Forelimb muscle (tissue), 1 donor: Measurements from ENCODE around the gene TAF11L12. TPM values are rescaled to one million over a fixed set of nuclear protein-coding genes. Genes with fewer than 3 reads are reported as not detected.
"Not testable (repeated sequence)": the region's sequence is repeated elsewhere in the genome, so short reads cannot be mapped to it uniquely, and the experiment has no call there.

ENCODE experiments used
- DNase-seq: peaks from one replicate; pipeline ENCODE4 v3.0.0-alpha.2; 2013; ENCODE audit warnings: low read depth
- polyA plus RNA-seq: library from polyadenylated mRNA; unstranded; fragments of 120-200 nt; gene quantifications from one replicate; pipeline ENCODE4 v1.2.1, GENCODE V29; 2013; ENCODE audit not compliant: insufficient read length

TAF11L12 gene
- not detected for polyA plus RNA-seq

GRCh38 chr5:17610092-17610491 is at the start of gene TAF11L12:
TAF11L12 (plus strand) TSS chr5:17610392.
- DNase-seq, result not testable (repeated sequence)

DNA sequence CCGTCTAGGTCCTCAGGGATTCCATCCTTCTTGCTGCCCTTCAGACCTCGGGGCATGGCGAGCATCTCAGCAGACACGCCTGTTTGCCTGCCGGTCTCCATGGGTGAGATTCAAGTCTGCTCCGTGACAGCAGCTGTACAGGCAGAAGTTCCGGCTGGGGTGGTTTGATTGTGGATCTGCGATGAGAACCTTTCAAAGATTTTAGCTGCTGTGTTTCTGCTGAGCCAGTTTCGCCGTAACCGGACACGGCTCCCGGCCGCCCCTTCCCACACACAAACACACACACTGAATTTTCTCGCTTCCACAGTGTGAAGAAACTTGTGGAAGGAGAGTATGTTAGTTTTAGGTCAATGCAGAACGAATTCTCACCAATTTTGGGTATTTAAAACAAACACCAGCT is 24.5 kb upstream of the TAF11L12 start, which contains the start of gene TAF11L7:
Gene TAF11L7 (minus strand): TSS at position 101 of the 400 bp plus-strand sequence.
- DNase-seq, result not testable (repeated sequence)

DNA sequence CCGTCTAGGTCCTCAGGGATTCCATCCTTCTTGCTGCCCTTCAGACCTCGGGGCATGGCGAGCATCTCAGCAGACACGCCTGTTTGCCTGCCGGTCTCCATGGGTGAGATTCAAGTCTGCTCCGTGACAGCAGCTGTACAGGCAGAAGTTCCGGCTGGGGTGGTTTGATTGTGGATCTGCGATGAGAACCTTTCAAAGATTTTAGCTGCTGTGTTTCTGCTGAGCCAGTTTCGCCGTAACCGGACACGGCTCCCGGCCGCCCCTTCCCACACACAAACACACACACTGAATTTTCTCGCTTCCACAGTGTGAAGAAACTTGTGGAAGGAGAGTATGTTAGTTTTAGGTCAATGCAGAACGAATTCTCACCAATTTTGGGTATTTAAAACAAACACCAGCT is 19.3 kb upstream of the TAF11L12 start, which contains the start of gene TAF11L8:
Gene TAF11L8 (minus strand): TSS at position 101 of the 400 bp plus-strand sequence.
- not testable (repeated sequence) for DNase-seq

DNA sequence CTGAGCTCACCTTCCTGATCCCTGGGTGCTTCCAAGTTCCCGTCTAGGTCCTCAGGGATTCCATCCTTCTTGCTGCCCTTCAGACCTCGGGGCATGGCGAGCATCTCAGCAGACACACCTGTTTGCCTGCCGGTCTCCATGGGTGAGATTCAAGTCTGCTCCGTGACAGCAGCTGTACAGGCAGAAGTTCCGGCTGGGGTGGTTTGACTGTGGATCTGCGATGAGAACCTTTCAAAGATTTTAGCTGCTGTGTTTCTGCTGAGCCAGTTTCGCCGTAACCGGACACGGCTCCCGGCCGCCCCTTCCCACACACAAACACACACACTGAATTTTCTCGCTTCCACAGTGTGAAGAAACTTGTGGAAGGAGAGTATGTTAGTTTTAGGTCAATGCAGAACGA is 15.9 kb upstream of the TAF11L12 start, which contains the start of gene TAF11L9:
Gene TAF11L9 (minus strand): TSS at position 140 of the 400 bp plus-strand sequence.
- not testable (repeated sequence) for DNase-seq

DNA sequence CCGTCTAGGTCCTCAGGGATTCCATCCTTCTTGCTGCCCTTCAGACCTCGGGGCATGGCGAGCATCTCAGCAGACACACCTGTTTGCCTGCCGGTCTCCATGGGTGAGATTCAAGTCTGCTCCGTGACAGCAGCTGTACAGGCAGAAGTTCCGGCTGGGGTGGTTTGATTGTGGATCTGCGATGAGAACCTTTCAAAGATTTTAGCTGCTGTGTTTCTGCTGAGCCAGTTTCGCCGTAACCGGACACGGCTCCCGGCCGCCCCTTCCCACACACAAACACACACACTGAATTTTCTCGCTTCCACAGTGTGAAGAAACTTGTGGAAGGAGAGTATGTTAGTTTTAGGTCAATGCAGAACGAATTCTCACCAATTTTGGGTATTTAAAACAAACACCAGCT is 12.5 kb upstream of the TAF11L12 start, which contains the start of gene TAF11L10:
Gene TAF11L10 (minus strand): TSS at position 101 of the 400 bp plus-strand sequence.
- DNase-seq, result not testable (repeated sequence)

- not testable (repeated sequence) for DNase-seq
These were observed 6.3 kb upstream of the TAF11L12 start, which contains the start of gene TAF11L11 for GRCh38 chr5:17603880-17604279. TAF11L11 (plus strand) TSS chr5:17604183.

DNA sequence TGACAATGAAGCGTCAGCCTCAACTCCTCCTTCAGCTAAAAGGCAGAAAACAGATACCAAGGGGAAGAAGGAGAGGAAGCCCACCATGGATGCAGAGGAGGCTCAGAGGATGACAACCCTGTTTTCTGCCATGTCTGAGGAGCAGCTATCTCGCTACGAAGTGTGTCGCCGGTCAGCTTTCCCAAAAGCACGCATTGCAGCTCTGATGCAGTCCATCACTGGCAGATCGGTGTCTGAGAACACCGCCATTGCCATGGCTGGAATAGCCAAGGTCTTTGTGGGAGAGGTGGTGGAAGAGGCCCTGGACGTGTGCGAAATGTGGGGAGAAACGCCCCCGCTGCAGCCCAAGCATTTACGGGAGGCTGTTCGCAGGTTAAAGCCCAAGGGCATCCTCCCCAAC is 5.2 kb upstream of the TAF11L12 start:
- no peak for DNase-seq

DNA sequence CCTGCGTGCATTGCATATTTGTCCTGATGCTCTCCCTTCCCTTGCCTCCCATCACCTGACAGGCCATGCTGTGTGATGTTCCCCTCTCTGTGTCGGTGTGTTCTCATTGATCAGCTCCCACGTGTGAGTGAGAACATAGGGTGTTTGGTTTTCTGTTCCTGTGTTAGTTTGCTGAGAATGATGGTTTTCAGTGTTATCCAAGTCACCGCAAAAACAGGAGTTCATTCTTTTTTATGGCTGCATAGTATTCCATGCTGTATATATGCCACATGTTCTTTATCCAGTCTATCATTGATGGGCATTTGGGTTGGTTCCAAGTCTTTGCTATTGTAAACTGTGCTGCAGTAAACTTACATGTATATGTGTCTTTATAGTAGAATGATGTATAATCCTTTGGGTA is 2.7 kb upstream of the TAF11L12 start:
- not testable (repeated sequence) for DNase-seq

GRCh38 chr5:17614872-17615605 is 4.8 kb downstream of the TAF11L12 start:
- DNase-seq, result no peak

DNA sequence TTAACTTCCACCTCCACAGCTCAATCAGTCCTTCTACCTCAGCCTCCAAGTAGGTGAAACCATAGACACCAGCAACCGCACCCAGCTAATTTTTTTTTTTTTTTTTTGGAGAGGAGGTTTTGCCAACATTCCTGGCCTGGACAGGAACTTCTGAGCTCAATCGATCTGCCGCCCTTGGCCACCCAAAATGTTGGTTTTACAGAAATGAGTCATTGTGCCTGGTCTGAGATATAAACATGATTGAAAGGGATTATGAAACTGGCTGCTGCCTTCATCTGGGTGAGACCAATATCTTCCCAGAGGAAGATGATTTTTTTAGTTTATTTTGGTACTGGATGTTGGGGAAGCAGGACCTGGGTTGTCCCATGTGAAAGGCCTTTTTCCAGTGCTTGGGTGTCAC is 9.2 kb downstream of the TAF11L12 start:
- no peak for DNase-seq

GRCh38 chr5:17620627-17621026 is 10.4 kb downstream of the TAF11L12 start:
- DNase-seq, result no peak

DNA sequence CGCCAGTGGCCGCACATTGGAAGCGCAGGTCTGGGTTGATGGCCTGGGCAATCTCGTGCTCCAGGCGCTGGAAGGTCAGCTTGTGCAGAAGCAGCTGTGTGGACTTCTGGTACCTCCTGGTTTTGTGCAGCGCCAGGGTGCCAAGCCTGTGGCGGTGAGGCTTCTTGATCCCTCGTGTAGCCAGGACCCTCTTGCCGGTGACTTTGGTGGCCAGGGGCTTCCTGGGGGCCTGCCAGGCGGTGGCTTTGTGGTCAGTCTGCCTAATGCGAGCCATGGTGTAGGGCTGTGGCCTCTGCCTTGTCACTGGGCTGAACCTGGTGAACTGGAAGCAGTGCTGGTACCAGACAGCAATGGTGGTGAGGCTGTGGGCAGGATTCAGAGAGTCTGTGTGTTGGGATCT is 15.5 kb downstream of the TAF11L12 start:
- DNase-seq, result no peak

DNA sequence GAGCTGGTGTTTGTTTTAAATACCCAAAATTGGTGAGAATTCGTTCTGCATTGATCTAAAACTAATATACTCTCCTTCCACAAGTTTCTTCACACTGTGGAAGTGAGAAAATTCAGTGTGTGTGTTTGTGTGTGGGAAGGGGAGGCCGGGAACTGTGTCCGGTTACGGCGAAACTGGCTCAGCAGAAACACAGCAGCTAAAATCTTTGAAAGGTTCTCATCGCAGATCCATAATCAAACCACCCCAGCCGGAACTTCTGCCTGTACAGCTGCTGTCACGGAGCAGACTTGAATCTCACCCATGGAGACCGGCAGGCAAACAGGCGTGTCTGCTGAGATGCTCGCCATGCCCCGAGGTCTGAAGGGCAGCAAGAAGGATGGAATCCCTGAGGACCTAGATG is 21.6 kb downstream of the TAF11L12 start, which contains the start of gene TAF11L13:
Gene TAF11L13 (plus strand): TSS at position 301 of the 400 bp plus-strand sequence.
- not testable (repeated sequence) for DNase-seq

DNA sequence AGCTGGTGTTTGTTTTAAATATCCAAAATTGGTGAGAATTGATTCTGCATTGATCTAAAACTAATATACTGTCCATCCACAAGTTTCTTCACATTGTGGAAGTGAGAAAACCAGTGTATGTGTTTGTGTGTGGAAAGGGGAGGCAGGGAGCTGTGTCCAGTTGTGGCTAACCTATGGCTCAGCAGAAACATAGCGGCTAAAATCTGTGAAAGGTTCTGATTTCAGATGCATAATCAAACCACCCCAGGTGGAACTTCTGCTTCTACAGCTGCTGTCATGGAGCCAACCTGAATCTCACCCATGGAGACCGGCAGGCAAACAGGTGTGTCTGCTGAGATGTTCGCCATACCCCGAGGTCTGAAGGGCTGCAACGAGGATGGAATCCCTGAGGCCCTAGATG is 24.0 kb downstream of the TAF11L12 start, which contains the start of gene TAF11L14:
Gene TAF11L14 (plus strand): TSS at position 301 of the 400 bp plus-strand sequence.
- DNase-seq, result no peak

DNA sequence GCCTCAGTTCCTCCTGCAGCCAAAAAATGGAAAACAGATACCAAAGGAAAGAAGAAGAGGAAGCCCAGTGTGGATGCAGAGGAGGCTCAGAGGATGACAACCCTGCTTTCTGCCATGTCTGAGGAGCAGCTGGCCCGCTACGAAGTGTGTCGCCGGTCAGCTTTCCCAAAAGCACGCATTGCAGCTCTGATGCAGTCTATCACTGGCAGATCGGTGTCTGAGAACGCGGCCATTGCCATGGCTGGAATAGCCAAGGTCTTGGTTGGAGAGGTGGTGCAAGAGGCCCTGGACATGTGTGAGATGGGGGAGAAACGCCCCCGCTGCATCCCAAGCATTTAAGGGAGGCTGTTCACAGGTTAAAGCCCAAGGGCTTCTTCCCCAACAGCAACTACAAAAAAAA is 39.0 kb downstream of the TAF11L12 start:
- not testable (repeated sequence) for DNase-seq

DNA sequence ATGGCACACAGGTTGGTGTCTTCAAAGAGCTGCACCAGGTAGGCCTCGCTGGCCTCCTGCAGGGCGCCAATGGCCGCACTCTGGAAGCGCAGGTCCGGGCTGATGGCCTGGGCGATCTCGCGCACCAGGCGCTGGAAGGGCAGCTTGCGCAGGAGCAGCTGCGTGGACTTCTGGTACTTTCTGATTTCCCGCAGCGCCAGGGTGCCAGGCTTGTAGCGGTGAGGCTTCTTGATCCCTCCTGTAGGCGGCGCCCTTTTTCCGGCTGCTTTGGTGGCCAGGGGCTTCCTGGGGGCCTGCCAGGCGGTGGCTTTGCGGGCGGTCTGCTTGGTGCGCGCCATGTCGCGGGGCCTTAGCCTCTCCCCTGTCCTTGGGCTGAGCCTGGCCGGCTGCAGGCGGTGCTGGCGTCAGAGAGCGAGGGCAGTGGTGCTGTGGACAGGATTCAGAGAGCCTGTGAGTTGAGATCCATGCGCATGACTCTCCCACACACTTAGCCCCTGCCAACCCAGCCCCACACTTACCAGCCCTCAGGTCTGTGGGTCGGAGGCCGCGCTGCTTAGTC is 45.1 kb downstream of the TAF11L12 start:
- DNase-seq, result not testable (repeated sequence)

DNA sequence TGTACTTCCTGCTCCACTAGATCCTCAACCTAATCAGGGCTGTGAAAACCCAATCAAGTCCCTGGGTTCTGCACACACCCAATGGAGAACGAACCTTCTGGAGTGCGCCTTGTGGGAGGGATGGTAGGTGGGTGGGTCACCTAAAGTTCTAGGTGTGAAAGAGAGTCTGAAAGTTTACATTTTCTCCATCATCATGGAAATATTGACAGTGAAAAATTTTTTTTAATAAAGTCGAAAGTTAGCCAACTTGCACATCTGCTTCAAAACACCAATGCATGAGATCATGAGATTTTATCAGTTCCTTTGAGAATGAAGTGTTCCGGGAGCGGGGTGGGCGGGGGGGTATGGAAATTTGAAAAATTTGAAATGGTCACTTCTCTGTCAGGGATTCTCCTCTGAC is 45.7 kb downstream of the TAF11L12 start:
- DNase-seq, result no peak

Other genes with a start within 250 kb of the TAF11L12 start
- gene TAF11L2, start 112.2 kb upstream of the TAF11L12 start, polyA plus RNA-seq, result not detected
- not detected for gene TAF11L3, start 92.0 kb upstream of the TAF11L12 start, polyA plus RNA-seq
- not detected for gene TAF11L4, start 88.6 kb upstream of the TAF11L12 start, polyA plus RNA-seq
- not detected for gene TAF11L5, start 85.2 kb upstream of the TAF11L12 start, polyA plus RNA-seq
- gene TAF11L6, start 81.7 kb upstream of the TAF11L12 start, polyA plus RNA-seq, result not detected
- not detected for gene TAF11L7, start 24.6 kb upstream of the TAF11L12 start, polyA plus RNA-seq
- not detected for gene TAF11L8, start 19.4 kb upstream of the TAF11L12 start, polyA plus RNA-seq
- gene TAF11L9, start 16.0 kb upstream of the TAF11L12 start, polyA plus RNA-seq, result not detected
- not detected for gene TAF11L10, start 12.6 kb upstream of the TAF11L12 start, polyA plus RNA-seq
- gene TAF11L11, start 6.2 kb upstream of the TAF11L12 start, polyA plus RNA-seq, result not detected
- gene TAF11L13, start 21.7 kb downstream of the TAF11L12 start, polyA plus RNA-seq, result not detected
- gene TAF11L14, start 24.1 kb downstream of the TAF11L12 start, polyA plus RNA-seq, result not detected